HG02642 (cell line): ENCODE measurements around the gene PTRH2.
"Not testable (repeated sequence)": the region's sequence is repeated elsewhere in the genome, so short reads cannot be mapped to it uniquely, and the experiment has no call there.

ENCODE experiments used
- ATAC-seq: cut with Tn5 transposase; IDR thresholded peaks from one replicate; pipeline ENCODE4 v1.9.1; 2021; ENCODE audit warnings: mild to moderate bottlenecking; ENCODE audit not compliant: unreplicated experiment, poor library complexity

Gene PTRH2

DNA sequence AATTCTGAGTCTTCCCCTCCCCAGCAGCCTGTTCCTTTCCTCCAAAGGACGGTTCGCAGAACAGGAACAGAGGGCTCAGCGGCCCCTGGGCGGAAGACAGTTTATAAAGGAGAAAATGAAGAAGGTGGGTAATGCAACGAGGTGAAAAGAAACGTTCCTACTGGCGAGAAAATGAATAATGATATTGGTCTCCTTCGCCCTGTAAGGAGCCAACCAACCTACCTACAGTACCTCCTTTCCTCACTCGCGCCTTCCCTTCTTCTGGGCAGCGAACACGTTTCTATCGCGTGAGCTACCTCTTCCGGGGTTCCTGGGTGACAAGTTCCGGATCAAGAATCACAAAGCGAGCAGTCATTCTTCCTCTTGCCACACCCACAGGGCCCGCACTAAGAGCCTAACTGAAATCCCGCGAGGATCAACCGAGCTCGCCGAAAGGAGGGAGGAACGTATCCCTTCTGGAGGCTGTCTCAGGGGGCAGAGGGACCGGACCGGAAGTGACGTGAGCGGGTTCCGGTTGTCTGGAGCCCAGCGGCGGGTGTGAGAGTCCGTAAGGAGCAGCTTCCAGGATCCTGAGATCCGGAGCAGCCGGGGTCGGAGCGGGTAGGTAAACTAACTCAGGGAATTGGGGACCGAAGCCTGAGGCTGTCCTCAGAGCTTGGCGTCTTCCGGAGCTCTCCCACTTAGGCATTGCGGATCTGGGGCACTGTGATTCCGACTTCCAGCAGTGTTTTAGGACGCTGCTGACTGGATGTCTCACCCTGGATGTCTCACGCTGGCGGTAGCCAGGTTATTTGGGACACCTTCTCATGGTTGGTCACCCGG is at the start of gene PTRH2, which contains the start of gene VMP1:
PTRH2 (minus strand) TSS at position 282 of the 822 bp plus-strand sequence. CDS start 9,452 bp downstream, outside the sequence.
VMP1 (plus strand) TSS at position 506 of the 822 bp plus-strand sequence. CDS start 23,793 bp downstream, outside the sequence.
- peak; percentile 96 for ATAC-seq

DNA sequence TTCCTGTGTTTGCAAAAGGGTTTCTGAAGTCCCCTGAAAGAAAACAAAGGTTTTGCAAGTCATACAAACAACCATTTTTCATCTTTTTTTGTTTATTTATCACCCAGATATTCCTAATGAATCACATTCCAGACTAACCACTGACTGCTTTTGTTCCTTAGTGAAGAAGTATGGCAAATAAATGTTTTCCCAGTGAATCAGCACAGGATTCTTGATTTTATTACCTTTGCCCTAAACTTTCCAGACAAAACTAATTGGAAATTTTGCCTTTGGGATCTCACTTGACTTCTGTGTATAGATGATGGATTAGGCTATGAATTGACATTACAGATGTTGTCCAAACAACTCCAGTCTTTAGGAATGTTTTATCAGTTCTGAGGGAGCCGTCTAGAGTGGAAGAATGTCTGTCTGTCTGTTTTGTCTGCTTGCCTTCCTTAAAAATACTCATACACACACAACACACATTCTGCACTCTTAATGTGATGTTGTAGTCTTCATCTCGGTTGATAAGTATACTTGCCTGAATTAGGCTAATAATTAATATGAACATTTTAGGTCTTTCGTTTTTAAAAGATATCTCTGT is 49.1 kb upstream of the PTRH2 start:
- no peak for ATAC-seq

DNA sequence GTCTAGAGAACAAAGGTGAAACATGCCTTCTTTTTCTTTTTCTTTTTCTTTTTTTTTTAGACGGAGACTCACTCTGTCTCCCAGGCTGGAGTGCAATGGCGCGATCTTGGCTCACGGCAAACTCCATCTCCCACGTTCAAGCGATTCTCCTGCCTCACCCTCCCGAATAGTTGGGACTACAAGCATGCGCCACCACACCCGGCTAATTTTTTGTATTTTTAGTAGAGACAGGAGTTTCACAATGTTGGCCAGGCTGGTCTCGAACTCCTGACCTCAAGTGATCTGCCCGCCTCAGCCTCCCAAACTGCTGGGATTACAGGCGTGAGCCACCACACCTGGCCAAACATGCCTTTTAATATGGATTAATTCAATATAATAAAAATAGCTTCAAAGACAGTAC is 47.8 kb upstream of the PTRH2 start:
- not testable (repeated sequence) for ATAC-seq

DNA sequence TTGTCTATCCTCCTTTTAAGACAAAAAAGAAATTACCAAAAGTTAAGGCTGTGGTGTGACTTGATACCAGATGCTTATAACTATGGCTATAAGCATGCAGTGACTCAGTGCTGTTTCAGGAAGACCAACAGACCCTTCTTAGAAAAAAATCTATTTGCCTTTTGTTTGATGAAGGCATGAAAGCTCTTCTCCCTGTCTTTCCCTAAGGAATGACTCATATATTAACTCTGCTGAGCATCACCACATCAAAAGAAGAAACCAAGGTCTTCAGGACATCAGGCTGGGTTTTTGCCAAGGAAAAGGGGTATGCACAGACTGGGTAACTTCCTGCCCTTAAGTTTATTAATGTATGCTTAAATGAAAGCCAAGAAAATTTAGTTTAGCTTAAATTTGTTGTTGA is 47.3 kb upstream of the PTRH2 start:
- ATAC-seq: no peak

DNA sequence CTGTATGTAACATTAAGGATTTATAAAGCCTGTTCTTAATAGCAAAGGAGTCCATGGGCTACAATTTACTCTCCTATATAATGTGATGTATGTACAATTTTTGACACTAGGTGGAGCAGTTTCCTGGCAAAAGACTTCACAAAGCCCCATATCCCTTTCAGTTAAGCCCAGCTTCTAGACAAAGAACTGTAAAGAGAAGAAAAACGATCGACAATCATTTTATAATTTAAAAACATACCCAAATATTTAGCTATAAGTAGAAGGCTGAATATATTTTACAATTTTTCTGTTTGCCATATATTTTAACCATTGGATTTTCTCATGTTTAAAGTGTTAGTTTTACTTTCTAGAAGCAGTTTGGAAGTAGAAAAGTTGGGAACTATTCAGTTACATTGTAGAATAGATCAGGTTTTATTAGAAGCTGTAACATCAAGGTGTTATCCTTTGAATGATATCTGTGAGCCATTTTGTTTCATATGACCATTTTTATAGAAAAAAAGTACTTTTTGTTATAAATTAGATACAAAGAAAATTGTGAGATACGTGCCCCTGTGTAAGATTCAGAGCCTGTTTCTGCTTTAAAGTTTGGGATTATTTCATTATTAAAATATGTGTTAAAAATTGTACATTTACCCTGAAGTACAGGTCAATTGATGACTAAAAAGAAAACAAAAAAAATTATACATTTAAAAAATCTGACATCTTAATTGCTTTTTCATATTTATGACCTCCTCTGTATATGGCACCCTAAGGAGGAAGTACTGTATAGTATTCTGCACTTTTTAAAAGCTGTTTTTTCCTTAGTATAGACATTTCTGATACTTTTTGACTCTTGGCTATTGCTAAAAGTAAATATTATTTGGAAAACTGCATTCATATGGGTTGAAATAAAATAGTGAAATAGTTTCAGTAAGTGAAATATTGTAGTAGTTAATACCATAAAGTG is 46.6 kb upstream of the PTRH2 start:
- peak; percentile 50 for ATAC-seq

DNA sequence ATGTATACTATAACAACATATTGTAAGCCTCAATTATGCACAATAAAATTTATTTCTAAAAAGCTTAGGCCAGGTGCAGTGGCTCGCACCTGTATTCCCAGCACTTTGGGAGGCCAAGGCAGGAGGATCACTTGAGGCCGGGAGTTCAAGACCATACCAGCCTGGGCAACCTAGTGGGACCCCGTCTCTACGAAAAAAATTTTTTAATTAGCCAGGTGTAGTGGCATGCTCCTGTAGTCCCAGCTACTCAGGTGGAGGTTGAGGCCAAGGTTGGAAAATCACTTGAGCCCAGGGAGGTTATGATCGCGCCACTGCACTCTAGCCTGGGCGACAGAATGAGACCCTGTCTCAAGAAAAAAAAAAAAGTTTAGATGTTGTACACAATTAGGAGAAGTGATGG is 45.7 kb upstream of the PTRH2 start:
- no peak for ATAC-seq

DNA sequence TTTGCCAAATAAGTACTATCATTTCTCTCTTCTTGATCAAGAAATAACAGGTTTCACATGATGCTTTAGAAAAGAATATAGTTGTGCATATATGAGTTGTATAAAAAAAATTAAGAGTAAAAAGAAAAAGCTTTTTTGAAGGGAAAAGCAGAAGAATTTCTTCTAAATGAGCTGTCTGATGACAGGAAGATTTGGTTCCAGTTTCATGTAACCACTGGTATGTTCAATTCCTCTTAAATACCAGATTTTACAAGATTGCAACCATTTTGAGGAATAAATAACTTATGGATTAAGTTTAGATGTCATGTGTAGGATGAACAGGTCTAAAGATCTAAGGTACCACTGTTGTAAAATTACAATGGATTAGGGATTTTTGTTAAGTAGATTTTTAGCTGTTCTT is 45.2 kb upstream of the PTRH2 start:
- no peak for ATAC-seq

DNA sequence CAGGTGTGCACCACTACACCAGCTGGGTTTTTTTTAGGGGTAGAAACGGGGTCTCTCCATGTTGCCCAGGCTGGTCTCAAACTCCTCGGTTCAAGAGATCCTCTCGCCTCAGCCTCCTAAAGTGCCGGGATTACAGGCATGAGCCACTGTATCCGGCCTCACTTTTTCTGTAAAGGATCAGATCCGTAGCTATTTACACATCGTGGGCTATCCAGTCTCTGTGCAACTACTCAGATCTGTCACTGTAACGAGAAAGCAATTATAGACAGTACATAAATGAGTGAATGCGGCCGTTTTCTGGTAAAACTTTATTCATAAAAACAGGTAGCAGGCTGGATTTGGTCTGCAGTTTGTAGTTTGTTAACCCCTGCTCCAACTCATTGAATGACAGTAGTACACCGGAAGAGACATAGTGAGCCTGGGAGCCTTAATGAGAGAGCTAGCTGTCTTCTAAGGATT is 44.8 kb upstream of the PTRH2 start:
- ATAC-seq: peak; percentile 40

DNA sequence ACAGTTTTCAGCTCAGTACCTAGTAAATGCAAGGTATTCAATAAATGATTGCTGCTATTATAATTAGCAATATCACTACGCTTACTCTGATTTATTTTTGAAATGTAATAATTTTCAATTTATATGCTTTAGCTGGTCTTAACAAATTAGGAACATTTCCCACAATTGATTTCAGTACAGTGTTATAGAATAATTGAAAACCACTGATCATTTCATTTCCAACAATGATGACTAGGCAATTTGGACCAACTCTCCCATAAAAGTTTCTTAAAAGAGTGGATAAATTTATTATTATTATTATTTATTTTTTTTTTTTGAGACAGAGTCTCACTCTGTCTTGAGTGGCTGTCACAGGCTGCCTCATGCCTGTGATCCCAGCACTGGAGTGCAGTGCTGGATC is 41.4 kb upstream of the PTRH2 start:
- no peak for ATAC-seq

DNA sequence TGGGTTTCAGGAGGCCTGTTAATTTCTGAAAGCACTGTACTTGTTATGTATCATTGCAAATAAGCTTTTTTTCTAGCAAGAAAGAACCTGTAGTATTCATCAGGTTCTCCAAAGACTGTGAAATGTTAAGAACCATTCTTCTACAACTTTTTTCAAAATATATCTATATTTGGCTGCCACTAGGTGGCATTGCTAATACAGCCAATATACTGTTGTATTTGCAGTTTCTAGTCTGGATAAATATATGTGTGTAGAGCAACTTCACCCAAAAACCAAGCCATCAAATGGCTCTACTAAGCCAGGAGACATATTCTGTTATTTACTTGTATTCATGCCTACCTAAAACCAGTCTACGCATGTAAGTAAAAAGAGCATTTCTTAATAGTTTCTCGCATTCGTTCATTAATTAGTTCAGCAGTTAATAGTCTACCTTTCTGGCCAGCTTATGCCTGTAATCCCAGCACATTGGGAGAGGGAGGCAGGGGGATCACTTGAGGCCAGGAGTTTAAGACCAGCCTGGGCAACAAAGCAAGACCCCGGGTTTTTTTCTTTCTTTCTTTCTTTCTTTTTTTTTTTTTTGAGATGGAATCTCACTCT is 39.7 kb upstream of the PTRH2 start:
- ATAC-seq: no peak

DNA sequence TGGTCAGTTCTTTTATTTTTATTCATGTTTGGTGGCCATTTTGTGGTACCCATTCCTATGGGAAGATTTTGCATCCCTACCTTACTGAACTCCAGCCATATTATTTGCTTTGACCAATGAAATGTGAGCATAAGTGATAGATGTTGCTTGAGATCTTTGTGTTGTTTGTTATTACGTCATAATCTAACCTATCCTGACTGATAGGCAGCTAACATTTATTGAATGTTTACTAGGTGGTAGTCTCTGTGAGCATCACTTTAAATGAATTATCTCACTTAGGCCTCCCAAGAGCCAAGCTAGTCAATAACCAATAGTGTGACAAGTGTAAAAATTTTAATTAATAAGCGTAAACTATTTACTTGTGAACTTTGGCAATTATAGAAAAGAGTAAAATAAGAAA is 37.8 kb upstream of the PTRH2 start:
- no peak for ATAC-seq

DNA sequence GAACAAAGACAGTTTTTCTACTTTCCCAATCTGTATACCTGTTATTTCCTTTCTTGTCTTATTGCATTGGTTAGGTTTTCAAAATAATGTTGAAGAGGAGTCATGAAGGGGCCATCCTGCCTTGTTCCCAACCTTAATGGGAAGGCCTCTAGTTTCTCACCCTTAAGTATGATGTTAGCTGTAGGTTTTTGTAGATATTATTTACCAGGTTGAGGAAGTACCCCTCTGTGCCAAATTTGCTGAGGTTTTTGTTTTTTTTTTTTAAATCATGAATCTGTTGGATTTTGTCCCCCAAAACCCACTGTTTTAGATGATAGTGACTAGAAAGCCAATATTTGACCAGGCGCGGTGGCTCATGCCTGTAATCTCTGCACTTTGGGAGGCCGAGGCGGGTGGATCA is 36.6 kb upstream of the PTRH2 start:
- no peak for ATAC-seq

DNA sequence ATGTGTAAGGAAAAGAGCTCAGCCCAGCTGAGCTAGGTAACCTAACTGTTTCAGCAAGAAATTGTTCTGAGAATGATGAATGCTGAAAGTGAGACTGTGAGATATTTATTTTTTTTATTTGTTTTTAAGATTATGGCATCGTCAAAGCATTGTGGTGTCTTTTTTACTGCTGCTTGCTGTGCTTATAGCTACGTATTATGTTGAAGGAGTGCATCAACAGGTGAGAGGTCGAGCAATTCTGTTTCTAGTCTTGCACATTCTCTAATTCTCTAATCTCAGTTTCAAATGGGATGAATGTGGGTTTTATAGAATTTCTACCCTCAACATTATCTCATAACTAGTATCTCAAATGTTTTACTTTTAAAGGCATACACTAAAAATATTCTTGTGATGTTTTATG is 30.1 kb upstream of the PTRH2 start:
- no peak for ATAC-seq

DNA sequence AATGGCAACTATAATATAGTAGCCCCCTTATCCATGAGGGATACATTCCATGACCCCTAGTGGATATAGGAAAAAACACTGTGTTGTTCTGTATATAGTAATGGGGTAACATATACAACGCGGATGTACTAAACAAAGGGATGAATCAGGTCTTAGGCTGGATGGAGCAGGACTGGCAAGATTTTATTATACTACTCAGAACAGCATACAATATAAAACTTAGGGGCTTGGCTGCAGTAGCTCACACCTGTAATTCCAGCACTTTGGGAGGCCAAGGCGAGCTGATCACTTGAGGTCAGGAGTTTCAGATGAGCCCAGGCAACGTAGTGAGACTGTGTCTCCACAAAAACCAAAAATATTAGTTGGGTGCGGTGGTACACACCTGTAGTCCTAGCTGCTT is 27.0 kb upstream of the PTRH2 start:
- ATAC-seq: no peak

DNA sequence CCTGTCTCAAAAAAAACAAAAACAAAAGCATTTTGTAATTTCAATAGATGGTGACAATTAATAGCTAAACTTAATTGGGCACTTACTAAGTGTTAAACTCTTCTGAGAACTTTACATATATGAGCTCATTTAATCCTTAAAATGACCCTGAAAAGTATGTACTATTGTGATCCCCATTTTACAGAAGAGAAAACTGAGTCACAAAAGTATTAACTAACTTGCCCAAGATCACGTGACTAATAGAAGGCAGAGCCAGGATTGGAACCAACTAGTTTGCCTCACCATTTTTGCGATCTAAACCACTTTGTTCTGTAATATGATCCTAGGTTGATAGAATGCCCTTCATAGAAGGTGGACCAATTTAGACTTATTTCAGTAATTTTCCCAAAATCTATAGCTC is 26.5 kb upstream of the PTRH2 start:
- ATAC-seq: no peak

DNA sequence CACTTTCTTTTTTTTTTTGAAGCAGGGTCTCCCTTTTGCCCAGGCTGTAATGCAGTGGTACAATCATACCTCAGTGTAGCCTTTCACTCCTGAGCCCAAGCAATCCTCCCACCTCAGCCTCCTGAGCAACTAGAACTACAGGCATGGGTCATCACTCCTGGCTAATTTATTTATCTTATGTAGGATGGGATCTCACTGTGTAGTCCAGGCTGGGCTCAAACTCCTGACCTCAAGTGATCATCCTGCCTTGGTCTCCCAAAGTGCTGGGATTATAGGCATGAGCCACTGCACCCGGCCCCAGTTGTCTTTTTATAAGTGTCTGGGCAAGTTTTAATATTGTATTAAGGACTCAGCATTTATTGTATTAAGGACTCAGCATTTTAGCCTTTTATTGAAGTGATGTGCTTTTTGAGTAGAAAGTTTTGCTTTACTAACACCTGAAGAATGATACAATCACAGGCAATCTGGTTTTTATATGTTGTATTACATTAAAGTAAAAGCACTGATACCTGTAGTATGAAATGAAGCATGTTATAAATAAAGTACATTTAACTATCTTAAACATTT is 23.1 kb upstream of the PTRH2 start:
- no peak for ATAC-seq

DNA sequence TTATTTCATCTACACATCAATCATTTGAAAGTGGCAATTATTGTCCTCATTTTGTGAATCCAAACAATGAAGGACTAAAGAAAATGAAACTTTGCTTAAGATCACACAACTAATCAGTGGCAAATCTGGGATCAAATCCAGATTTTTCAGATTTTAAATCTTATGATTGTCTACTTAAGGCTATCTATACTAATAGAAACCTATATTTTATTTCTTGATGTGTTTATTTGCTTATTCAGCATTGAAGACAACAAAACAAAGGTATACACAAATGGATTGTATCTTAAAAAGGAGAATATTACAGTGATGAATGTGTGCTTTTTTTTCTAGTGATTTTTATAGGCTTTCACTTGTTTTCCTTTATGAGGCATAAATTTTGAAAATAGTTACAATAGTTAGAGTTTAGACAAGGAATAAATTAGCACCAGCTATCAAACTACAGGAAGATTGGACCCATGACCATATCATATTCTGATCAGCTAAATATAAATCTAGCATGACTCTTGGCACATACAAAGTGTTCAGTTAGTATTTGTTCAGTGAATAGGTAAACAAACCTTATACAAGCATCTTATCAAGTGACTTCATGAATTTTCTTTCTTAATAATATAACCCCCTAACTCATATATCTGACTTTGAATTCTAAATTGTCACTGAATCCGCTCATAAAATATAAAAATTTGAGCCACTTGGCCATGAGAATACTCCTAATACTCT is 20.7 kb upstream of the PTRH2 start:
- no peak for ATAC-seq

DNA sequence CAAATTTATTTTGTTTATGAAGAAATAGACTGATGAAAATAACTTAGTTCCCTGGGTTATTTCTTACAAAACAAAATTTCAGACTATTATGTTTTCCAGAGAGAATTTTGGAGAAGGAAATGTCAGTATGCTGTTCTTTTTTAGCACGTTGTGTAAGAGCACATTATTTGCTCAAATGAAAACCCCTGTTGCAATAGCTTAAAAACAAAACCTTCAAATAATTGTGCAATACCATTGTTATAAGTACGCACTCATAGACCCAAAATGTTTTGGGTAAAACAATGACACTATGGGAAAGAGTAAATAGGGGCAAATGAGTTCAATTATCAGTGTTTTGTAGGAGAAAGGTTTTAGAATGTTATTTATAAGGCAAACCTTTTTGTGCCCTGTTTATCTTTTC is 18.5 kb upstream of the PTRH2 start:
- ATAC-seq: no peak

DNA sequence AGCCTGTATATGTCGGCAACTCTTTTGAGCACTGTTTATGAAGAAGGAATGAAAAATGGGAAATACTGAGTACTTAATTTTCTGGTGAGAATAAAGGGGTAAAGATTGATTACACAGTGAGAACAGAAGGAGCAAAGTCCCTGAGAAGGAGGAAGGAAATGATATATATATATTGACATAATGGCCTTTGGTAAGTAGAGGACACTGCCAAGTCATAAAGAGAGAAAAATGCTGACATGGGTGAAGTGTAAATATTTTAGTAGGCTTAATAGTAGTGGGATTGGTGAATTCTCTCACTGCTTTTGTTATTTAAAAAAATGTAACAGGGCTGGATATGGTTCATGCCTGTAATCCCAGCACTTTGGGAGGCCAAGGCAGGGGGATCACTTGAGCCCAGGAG is 16.4 kb upstream of the PTRH2 start:
- no peak for ATAC-seq
